WTC11 (cell line): ENCODE results near the gene NHLH2. TPM values are rescaled to one million over a fixed set of nuclear protein-coding genes. Genes with fewer than 3 reads are reported as not detected.

Experiments
- ATAC-seq: fragments of 200-7000 bp; cut with Tn5 transposase; 2 replicates; pipeline ENCODE4 v1.10.0; 2021; ENCODE audit warnings: mild to moderate bottlenecking, moderate library complexity
- CTCF ChIA-PET: fragments of 300-600 bp; sonication (Branson Sonifier 250); formaldehyde crosslinking; loops from one replicate; lab custom pipeline; 2021; ENCODE audit warnings: antibody characterized with exemption; lab: Charles Lee
- POLR2A ChIA-PET: fragments of 350-600 bp; sonication (Branson Sonifier 250); formaldehyde crosslinking; loops from one replicate; lab custom pipeline; 2021; ENCODE audit warnings: antibody characterized with exemption; lab: Charles Lee
- DNase-seq: peaks from one replicate; pipeline ENCODE4 v3.0.0; 2021; ENCODE audit warnings: low spot score
- H3K27ac Mint-ChIP-seq: 2 replicates; pipeline ENCODE4 v1.8.0; 2021; ENCODE audit warnings: mixed read lengths
- H3K27me3 Mint-ChIP-seq: 2 replicates; pipeline ENCODE4 v1.8.0; 2021; ENCODE audit warnings: low read depth, mild to moderate bottlenecking, moderate library complexity, mixed read lengths
- H3K36me3 Mint-ChIP-seq: 2 replicates; pipeline ENCODE4 v1.8.0; 2021; ENCODE audit warnings: mixed read lengths
- H3K4me1 Mint-ChIP-seq: 2 replicates; pipeline ENCODE4 v1.8.0; 2022; ENCODE audit warnings: mixed read lengths
- H3K4me3 Mint-ChIP-seq: 2 replicates; pipeline ENCODE4 v1.8.0; 2021; ENCODE audit warnings: mild to moderate bottlenecking, moderate library complexity, mixed read lengths
- H3K9me3 Mint-ChIP-seq: 2 replicates; pipeline ENCODE4 v1.8.0; 2021; ENCODE audit warnings: mixed read lengths
- ESRRA ChIP-seq: sonication (generic); formaldehyde crosslinking; IDR thresholded peaks from 2 replicates; pipeline ENCODE4 v1.8.1; 2022; ENCODE audit warnings: mild to moderate bottlenecking, missing genetic modification reagents, borderline replicate concordance
- IRF2 ChIP-seq: sonication (generic); formaldehyde crosslinking; IDR thresholded peaks from 2 replicates; pipeline ENCODE4 v1.8.0; 2022; ENCODE audit warnings: low read depth, missing genetic modification reagents, borderline replicate concordance
- KAT7 ChIP-seq: sonication (generic); formaldehyde crosslinking; IDR thresholded peaks from 2 replicates; pipeline ENCODE4 v1.8.1; 2023; ENCODE audit warnings: missing genetic modification reagents, mild to moderate bottlenecking, borderline replicate concordance
- TEAD4 ChIP-seq: sonication (generic); formaldehyde crosslinking; IDR thresholded peaks from 2 replicates; pipeline ENCODE4 v1.8.0; 2022; ENCODE audit warnings: mild to moderate bottlenecking, missing genetic modification reagents
- ZNF219 ChIP-seq: sonication (generic); formaldehyde crosslinking; IDR thresholded peaks from 2 replicates; pipeline ENCODE4 v1.8.0; 2023; ENCODE audit warnings: missing genetic modification reagents, mild to moderate bottlenecking, borderline replicate concordance
- ZNF232 ChIP-seq: sonication (generic); formaldehyde crosslinking; IDR thresholded peaks from 2 replicates; pipeline ENCODE4 v1.8.0; 2022; ENCODE audit warnings: mild to moderate bottlenecking, missing genetic modification reagents
- total RNA-seq: library from RNA; stranded (reverse); gene quantifications from 3 replicates; pipeline ENCODE4 v1.2.3, GENCODE V29; 2021
- TF ChIP-seq, protein P1 (sequence below): sonication (generic); formaldehyde crosslinking; IDR thresholded peaks from 2 replicates; pipeline ENCODE4 v1.8.1; 2023; ENCODE audit warnings: mild to moderate bottlenecking, missing genetic modification reagents, moderate library complexity
- TF ChIP-seq, protein P2 (sequence below): sonication (generic); formaldehyde crosslinking; conservative IDR thresholded peaks from 2 replicates; pipeline ENCODE4 v1.8.1; 2022; ENCODE audit warnings: mild to moderate bottlenecking, missing genetic modification reagents
- TF ChIP-seq, protein P3 (sequence below): sonication (generic); formaldehyde crosslinking; IDR thresholded peaks from 2 replicates; pipeline ENCODE4 v1.8.0; 2022; ENCODE audit warnings: mild to moderate bottlenecking, missing genetic modification reagents
- TF ChIP-seq, protein P4 (sequence below): sonication (generic); formaldehyde crosslinking; IDR thresholded peaks from 2 replicates; pipeline ENCODE4 v1.8.1; 2023; ENCODE audit warnings: mild to moderate bottlenecking, missing genetic modification reagents
- TF ChIP-seq, protein P5 (sequence below): sonication (generic); formaldehyde crosslinking; IDR thresholded peaks from 2 replicates; pipeline ENCODE4 v1.8.1; 2022; ENCODE audit warnings: mild to moderate bottlenecking, missing genetic modification reagents, moderate library complexity, borderline replicate concordance
- TF ChIP-seq, protein P6 (sequence below): sonication (generic); formaldehyde crosslinking; IDR thresholded peaks from 2 replicates; pipeline ENCODE4 v1.8.0; 2022; ENCODE audit warnings: missing genetic modification reagents
- TF ChIP-seq, protein P7 (sequence below): fragments of 250-450 bp; sonication (Bioruptor Pico); IDR thresholded peaks from 2 replicates; pipeline ENCODE4 v1.9.0; 2021; ENCODE audit warnings: mild to moderate bottlenecking
- TF ChIP-seq, protein P8 (sequence below): fragments of 250-450 bp; sonication (Bioruptor Pico); IDR thresholded peaks from 2 replicates; pipeline ENCODE4 v2.1.2; 2022; ENCODE audit warnings: mild to moderate bottlenecking, moderate library complexity

Gene NHLH2
- total RNA-seq, 1 experiment from 2014 or later: 4.3 TPM

DNA sequence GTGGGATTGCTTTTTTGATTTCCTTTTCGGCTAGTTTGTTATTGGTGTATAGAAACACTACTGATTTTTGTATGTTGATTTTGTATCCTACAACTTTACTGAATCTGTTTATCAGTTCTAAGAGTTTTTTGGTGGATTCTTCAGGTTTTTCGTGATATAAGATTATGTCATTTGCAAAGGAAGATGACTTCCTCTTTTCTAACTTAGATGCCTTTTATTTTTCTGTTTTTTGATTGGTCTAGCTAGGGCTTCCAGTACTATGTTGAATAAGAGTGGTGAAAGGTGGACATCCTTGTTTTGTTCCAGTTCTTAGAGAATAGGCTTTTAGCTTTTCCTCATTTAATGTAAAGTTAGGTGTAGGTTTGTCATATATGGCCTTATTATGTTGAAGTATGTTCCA, 13.1 kb upstream of the NHLH2 start:
- H3K4me1 Mint-ChIP-seq: no peaks in the 10 kb centered on the region
- peaks cover 23% of the 10 kb centered on the region for H3K9me3 Mint-ChIP-seq
- ATAC-seq (no peak), DNase-seq (no peak)
- no peaks in the 10 kb centered on the region for H3K27me3 Mint-ChIP-seq
- CTCF ChIA-PET: no interaction called here
- no peak overlapping the region for H3K4me3 Mint-ChIP-seq
- H3K36me3 Mint-ChIP-seq: no peaks in the 10 kb centered on the region
- TF ChIP-seq, protein P1, sequence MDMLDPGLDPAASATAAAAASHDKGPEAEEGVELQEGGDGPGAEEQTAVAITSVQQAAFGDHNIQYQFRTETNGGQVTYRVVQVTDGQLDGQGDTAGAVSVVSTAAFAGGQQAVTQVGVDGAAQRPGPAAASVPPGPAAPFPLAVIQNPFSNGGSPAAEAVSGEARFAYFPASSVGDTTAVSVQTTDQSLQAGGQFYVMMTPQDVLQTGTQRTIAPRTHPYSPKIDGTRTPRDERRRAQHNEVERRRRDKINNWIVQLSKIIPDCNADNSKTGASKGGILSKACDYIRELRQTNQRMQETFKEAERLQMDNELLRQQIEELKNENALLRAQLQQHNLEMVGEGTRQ (CRISPR knock-in tag): no peak
- TF ChIP-seq KAT7 (CRISPR knock-in tag) (no peak), ESRRA (CRISPR knock-in tag) (no peak), TEAD4 (CRISPR knock-in tag) (no peak), IRF2 (CRISPR knock-in tag) (no peak), ZNF232 (no peak), ZNF219 (CRISPR knock-in tag) (no peak)
- TF ChIP-seq, protein P2, sequence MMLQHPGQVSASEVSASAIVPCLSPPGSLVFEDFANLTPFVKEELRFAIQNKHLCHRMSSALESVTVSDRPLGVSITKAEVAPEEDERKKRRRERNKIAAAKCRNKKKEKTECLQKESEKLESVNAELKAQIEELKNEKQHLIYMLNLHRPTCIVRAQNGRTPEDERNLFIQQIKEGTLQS (CRISPR knock-in tag): no peak
- TF ChIP-seq, protein P3, sequence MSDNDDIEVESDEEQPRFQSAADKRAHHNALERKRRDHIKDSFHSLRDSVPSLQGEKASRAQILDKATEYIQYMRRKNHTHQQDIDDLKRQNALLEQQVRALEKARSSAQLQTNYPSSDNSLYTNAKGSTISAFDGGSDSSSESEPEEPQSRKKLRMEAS (CRISPR knock-in tag): no peak
- TF ChIP-seq, protein P4, sequence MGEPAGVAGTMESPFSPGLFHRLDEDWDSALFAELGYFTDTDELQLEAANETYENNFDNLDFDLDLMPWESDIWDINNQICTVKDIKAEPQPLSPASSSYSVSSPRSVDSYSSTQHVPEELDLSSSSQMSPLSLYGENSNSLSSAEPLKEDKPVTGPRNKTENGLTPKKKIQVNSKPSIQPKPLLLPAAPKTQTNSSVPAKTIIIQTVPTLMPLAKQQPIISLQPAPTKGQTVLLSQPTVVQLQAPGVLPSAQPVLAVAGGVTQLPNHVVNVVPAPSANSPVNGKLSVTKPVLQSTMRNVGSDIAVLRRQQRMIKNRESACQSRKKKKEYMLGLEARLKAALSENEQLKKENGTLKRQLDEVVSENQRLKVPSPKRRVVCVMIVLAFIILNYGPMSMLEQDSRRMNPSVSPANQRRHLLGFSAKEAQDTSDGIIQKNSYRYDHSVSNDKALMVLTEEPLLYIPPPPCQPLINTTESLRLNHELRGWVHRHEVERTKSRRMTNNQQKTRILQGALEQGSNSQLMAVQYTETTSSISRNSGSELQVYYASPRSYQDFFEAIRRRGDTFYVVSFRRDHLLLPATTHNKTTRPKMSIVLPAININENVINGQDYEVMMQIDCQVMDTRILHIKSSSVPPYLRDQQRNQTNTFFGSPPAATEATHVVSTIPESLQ (CRISPR knock-in tag): no peak
- TF ChIP-seq, protein P5, sequence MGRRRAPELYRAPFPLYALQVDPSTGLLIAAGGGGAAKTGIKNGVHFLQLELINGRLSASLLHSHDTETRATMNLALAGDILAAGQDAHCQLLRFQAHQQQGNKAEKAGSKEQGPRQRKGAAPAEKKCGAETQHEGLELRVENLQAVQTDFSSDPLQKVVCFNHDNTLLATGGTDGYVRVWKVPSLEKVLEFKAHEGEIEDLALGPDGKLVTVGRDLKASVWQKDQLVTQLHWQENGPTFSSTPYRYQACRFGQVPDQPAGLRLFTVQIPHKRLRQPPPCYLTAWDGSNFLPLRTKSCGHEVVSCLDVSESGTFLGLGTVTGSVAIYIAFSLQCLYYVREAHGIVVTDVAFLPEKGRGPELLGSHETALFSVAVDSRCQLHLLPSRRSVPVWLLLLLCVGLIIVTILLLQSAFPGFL: no peak
- TF ChIP-seq, protein P6, sequence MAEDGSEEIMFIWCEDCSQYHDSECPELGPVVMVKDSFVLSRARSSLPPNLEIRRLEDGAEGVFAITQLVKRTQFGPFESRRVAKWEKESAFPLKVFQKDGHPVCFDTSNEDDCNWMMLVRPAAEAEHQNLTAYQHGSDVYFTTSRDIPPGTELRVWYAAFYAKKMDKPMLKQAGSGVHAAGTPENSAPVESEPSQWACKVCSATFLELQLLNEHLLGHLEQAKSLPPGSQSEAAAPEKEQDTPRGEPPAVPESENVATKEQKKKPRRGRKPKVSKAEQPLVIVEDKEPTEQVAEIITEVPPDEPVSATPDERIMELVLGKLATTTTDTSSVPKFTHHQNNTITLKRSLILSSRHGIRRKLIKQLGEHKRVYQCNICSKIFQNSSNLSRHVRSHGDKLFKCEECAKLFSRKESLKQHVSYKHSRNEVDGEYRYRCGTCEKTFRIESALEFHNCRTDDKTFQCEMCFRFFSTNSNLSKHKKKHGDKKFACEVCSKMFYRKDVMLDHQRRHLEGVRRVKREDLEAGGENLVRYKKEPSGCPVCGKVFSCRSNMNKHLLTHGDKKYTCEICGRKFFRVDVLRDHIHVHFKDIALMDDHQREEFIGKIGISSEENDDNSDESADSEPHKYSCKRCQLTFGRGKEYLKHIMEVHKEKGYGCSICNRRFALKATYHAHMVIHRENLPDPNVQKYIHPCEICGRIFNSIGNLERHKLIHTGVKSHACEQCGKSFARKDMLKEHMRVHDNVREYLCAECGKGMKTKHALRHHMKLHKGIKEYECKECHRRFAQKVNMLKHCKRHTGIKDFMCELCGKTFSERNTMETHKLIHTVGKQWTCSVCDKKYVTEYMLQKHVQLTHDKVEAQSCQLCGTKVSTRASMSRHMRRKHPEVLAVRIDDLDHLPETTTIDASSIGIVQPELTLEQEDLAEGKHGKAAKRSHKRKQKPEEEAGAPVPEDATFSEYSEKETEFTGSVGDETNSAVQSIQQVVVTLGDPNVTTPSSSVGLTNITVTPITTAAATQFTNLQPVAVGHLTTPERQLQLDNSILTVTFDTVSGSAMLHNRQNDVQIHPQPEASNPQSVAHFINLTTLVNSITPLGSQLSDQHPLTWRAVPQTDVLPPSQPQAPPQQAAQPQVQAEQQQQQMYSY (CRISPR knock-in tag): no peak
- TF ChIP-seq, protein P7, sequence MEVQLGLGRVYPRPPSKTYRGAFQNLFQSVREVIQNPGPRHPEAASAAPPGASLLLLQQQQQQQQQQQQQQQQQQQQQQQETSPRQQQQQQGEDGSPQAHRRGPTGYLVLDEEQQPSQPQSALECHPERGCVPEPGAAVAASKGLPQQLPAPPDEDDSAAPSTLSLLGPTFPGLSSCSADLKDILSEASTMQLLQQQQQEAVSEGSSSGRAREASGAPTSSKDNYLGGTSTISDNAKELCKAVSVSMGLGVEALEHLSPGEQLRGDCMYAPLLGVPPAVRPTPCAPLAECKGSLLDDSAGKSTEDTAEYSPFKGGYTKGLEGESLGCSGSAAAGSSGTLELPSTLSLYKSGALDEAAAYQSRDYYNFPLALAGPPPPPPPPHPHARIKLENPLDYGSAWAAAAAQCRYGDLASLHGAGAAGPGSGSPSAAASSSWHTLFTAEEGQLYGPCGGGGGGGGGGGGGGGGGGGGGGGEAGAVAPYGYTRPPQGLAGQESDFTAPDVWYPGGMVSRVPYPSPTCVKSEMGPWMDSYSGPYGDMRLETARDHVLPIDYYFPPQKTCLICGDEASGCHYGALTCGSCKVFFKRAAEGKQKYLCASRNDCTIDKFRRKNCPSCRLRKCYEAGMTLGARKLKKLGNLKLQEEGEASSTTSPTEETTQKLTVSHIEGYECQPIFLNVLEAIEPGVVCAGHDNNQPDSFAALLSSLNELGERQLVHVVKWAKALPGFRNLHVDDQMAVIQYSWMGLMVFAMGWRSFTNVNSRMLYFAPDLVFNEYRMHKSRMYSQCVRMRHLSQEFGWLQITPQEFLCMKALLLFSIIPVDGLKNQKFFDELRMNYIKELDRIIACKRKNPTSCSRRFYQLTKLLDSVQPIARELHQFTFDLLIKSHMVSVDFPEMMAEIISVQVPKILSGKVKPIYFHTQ (CRISPR knock-in tag): no peak
- TF ChIP-seq, protein P8, sequence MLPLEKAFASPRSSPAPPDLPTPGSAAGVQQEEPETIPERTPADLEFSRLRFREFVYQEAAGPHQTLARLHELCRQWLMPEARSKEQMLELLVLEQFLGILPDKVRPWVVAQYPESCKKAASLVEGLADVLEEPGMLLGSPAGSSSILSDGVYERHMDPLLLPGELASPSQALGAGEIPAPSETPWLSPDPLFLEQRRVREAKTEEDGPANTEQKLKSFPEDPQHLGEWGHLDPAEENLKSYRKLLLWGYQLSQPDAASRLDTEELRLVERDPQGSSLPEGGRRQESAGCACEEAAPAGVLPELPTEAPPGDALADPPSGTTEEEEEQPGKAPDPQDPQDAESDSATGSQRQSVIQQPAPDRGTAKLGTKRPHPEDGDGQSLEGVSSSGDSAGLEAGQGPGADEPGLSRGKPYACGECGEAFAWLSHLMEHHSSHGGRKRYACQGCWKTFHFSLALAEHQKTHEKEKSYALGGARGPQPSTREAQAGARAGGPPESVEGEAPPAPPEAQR (CRISPR knock-in tag): no peak
- POLR2A ChIA-PET: no interaction called here
- H3K27ac Mint-ChIP-seq: no peak overlapping the region
